B cell (primary cell): ENCODE results near the gene PPP1R9A. TPM values are rescaled to one million over a fixed set of nuclear protein-coding genes. Genes with fewer than 3 reads are reported as not detected.

ENCODE experiments used
- ATAC-seq: fragments of 200-7000 bp; cut with Tn5 transposase; one replicate; pipeline ENCODE4 v1.10.0; 2021; ENCODE audit warnings: low read depth, mild to moderate bottlenecking, moderate number of reproducible peaks, moderate library complexity
- CTCF ChIA-PET: fragments of 350-600 bp; sonication (Branson Sonifier 250); formaldehyde crosslinking; loops from one replicate; lab custom pipeline; 2021; ENCODE audit warnings: antibody characterized with exemption, inconsistent platforms; lab: Charles Lee
- POLR2A ChIA-PET: fragments of 350-600 bp; sonication (Branson Sonifier 250); formaldehyde crosslinking; loops from one replicate; lab custom pipeline; 2021; ENCODE audit warnings: antibody characterized with exemption; lab: Charles Lee
- DNase-seq: peaks from one replicate; pipeline ENCODE4 v3.0.0; 2013
- H2AFZ ChIP-seq: 2 replicates; pipeline ENCODE4 v1.6.1; 2012; ENCODE audit warnings: mild to moderate bottlenecking, low read depth, low read length; ENCODE audit not compliant: insufficient read depth, poor library complexity, severe bottlenecking
- H3K27ac ChIP-seq, 2 donors: 1 replicate in 1 of 2; 2 replicates in 1 of 2; pipeline ENCODE4 v1.5.1; 2012 to 2013; ENCODE audit warnings: low read length in 2 of 2, mild to moderate bottlenecking in 2 of 2, moderate library complexity in 1 of 2
- H3K27me3 ChIP-seq, 4 experiments: fragments of 200-600 bp in 1 of 4; sonication (generic) in 1 of 4; replicated peaks in 1 of 4; 1 replicate in 2 of 4; 2 replicates in 2 of 4; pipeline versions ENCODE4 v1.6.1 to v1.7.0; 2013 to 2016; ENCODE audit warnings: low read length in 3 of 4, mild to moderate bottlenecking in 2 of 4, mixed read lengths in 1 of 4, moderate library complexity in 1 of 4; ENCODE audit not compliant: insufficient read depth in 4 of 4, control insufficient read depth in 3 of 4; ENCODE audit errors: control extremely low read depth in 1 of 4
- H3K36me3 ChIP-seq, 2 experiments: replicated peaks in 1 of 2; 1 replicate in 1 of 2; 2 replicates in 1 of 2; pipeline versions ENCODE4 v1.6.1 to v1.7.1; 2013; ENCODE audit warnings: low read length in 1 of 2; ENCODE audit not compliant: insufficient read depth in 2 of 2, control insufficient read depth in 1 of 2; ENCODE audit errors: control extremely low read depth in 1 of 2, extremely low read depth in 1 of 2
- H3K4me1 ChIP-seq, 2 donors: fragments of 200-600 bp in 1 of 2; sonication (generic) in 1 of 2; 1 replicate in 1 of 2; 2 replicates in 1 of 2; pipeline versions ENCODE4 v1.5.1 to v1.6.1; 2013 to 2017; ENCODE audit warnings: low read length in 2 of 2; ENCODE audit not compliant: control insufficient read depth in 2 of 2, insufficient read depth in 2 of 2
- H3K4me2 ChIP-seq: replicated peaks from 2 replicates; pipeline ENCODE3; 2012; ENCODE audit warnings: mild to moderate bottlenecking, low read depth, low read length; ENCODE audit not compliant: poor library complexity, severe bottlenecking
- H3K4me3 ChIP-seq, 5 experiments: fragments of 200-600 bp in 1 of 5; sonication (generic) in 1 of 5; 1 replicate in 3 of 5; 2 replicates in 2 of 5; pipeline versions ENCODE4 v1.5.1 to v1.7.0; 2011 to 2016; ENCODE audit warnings: low read length in 4 of 5, mild to moderate bottlenecking in 4 of 5, low read depth in 2 of 5, control low read depth in 1 of 5, moderate library complexity in 1 of 5; ENCODE audit not compliant: insufficient read depth in 1 of 5; ENCODE audit errors: control extremely low read depth in 1 of 5, extremely low read depth in 1 of 5
- H3K79me2 ChIP-seq: fragments of 200-600 bp; sonication (generic); one replicate; pipeline ENCODE4 v1.6.0; 2016; ENCODE audit warnings: low read length; ENCODE audit not compliant: control insufficient read depth, insufficient read depth
- H3K9ac ChIP-seq: fragments of 200-600 bp; sonication (generic); 2 replicates; pipeline ENCODE4 v1.6.1; 2017; ENCODE audit warnings: mild to moderate bottlenecking, low read length, moderate library complexity
- H3K9me3 ChIP-seq, 3 donors: one replicate each; pipeline versions ENCODE4 v1.6.1 to v1.7.1; 2013; ENCODE audit warnings: low read length in 2 of 3; ENCODE audit not compliant: control insufficient read depth in 2 of 3, insufficient read depth in 1 of 3; ENCODE audit errors: control extremely low read depth in 1 of 3
- H4K20me1 ChIP-seq: 2 replicates; pipeline ENCODE4 v1.6.0; 2012; ENCODE audit warnings: mild to moderate bottlenecking, low read length; ENCODE audit not compliant: insufficient read depth, control insufficient read depth, poor library complexity, severe bottlenecking
- H3K27ac Mint-ChIP-seq: one replicate; pipeline ENCODE4 v1.8.0; 2021; ENCODE audit warnings: mixed read lengths
- H3K27me3 Mint-ChIP-seq: one replicate; pipeline ENCODE4 v1.8.0; 2021; ENCODE audit warnings: mixed read lengths
- H3K4me1 Mint-ChIP-seq: one replicate; pipeline ENCODE4 v1.8.0; 2021; ENCODE audit warnings: mixed read lengths
- H3K4me3 Mint-ChIP-seq: one replicate; pipeline ENCODE4 v1.8.0; 2021; ENCODE audit warnings: mixed read lengths
- H3K9me3 Mint-ChIP-seq: one replicate; pipeline ENCODE4 v1.8.0; 2022; ENCODE audit warnings: mixed read lengths; ENCODE audit not compliant: insufficient read depth
- CTCF ChIP-seq: fragments of 200-600 bp; IDR thresholded peaks from one replicate; pipeline ENCODE4 v1.8.0; 2022; ENCODE audit warnings: antibody characterized with exemption, mild to moderate bottlenecking
- EZH2 ChIP-seq: IDR thresholded peaks from 2 replicates; pipeline ENCODE4 v1.6.1; 2012; ENCODE audit warnings: borderline replicate concordance, low read depth, mild to moderate bottlenecking, moderate library complexity, low read length; ENCODE audit not compliant: insufficient read depth, poor library complexity, severe bottlenecking
- WGBS: methylation state at CpG from one replicate; pipeline ENCODE4 v1.1.5; 2013; ENCODE audit warnings: missing lambda C conversion rate; ENCODE audit not compliant: insufficient coverage; 5-methylcytosine and 5-hydroxymethylcytosine counted together
- intact Hi-C: fragments of 100-400 bp; cut with micrococcal nuclease; formaldehyde crosslinking; loops from one replicate; pipeline ENCODE4 v1.10.0; 2022
- polyA plus RNA-seq: library from polyadenylated mRNA; depleted of rRNA; stranded (reverse); fragments of >200 nt; gene quantifications from 2 replicates; pipeline ENCODE4 v1.2.3, GENCODE V29; 2012
- total RNA-seq, 2 donors: library from RNA; stranded (reverse); fragments of 120-200 nt in 1 of 2; gene quantifications; 1 replicate in 1 of 2; 2 replicates in 1 of 2; pipeline versions ENCODE4 v1.2.3 to v1.2.4, GENCODE V29; 2013 to 2022

Gene PPP1R9A
- total and polyA plus RNA-seq, 2 donors (not counting 1 experiment from before 2014, with no cell fraction given), result 1.1 to 4.8 TPM

GRCh38 chr7:94922457-94922856 is 15.1 kb downstream of the PPP1R9A start:
- DNase-seq, result no peak
- WGBS, result no CpG with 5 or more reads among the region's 1 CpG
- POLR2A ChIA-PET, result no interaction called here
- no peaks in the 10 kb centered on the region for H3K79me2 ChIP-seq
- H3K9ac ChIP-seq, result no peak overlapping the region
- H3K4me3 ChIP-seq, result no peak overlapping the region
- H3K36me3 ChIP-seq, result no peaks in the 10 kb centered on the region
- no peaks in the 10 kb centered on the region for H3K27me3 ChIP-seq
- no peak overlapping the region for H3K27ac Mint-ChIP-seq
- peaks cover 15% of the 10 kb centered on the region for H3K4me1 Mint-ChIP-seq
- TF ChIP-seq EZH2 (no peak), CTCF (no peak)
- H3K9me3 ChIP-seq, result peaks cover 0 to 2% (median 0%) of the 10 kb centered on the region in 3 donors
- H3K4me2 ChIP-seq, result no peak overlapping the region
- no peak overlapping the region for H3K4me3 Mint-ChIP-seq
- H3K27ac ChIP-seq, result no peak overlapping the region
- no peaks in the 10 kb centered on the region for H3K9me3 Mint-ChIP-seq
- no peak for ATAC-seq
- peaks cover 5 to 17% of the 10 kb centered on the region in 2 donors for H3K4me1 ChIP-seq
- CTCF ChIA-PET, result no interaction called here
- no peak overlapping the region for H2AFZ ChIP-seq
- peaks cover 7% of the 10 kb centered on the region for H3K27me3 Mint-ChIP-seq
- intact Hi-C loops, result no loop called here
- H4K20me1 ChIP-seq, result no peaks in the 10 kb centered on the region

- POLR2A ChIA-PET, result no interaction called here
- H3K27me3 Mint-ChIP-seq, result peaks cover 7% of the 10 kb centered on the region
- H3K4me3 Mint-ChIP-seq, result peak overlapping the region; percentile 7
- H2AFZ ChIP-seq, result no peak overlapping the region
- peak overlapping the region in 1 of 2 donors; percentile 27 for H3K27ac ChIP-seq
- CTCF ChIA-PET, result no interaction called here
- ATAC-seq (peak; percentile 17), DNase-seq (no peak)
- no peaks in the 10 kb centered on the region for H4K20me1 ChIP-seq
- H3K4me1 Mint-ChIP-seq, result peaks cover 17% of the 10 kb centered on the region
- no peaks in the 10 kb centered on the region for H3K36me3 ChIP-seq
- no peaks in the 10 kb centered on the region for H3K9me3 ChIP-seq
- peak overlapping the region; percentile 30 for H3K4me2 ChIP-seq
- no peaks in the 10 kb centered on the region for H3K9me3 Mint-ChIP-seq
- TF ChIP-seq CTCF (no peak), EZH2 (no peak)
- H3K9ac ChIP-seq, result peak overlapping the region; percentile 29
- no peak overlapping the region for H3K27ac Mint-ChIP-seq
- no peak overlapping the region for H3K4me3 ChIP-seq
- H3K4me1 ChIP-seq, result peaks cover 5 to 17% of the 10 kb centered on the region in 2 donors
- H3K27me3 ChIP-seq, result no peaks in the 10 kb centered on the region
- intact Hi-C loops, result no loop called here
- no peaks in the 10 kb centered on the region for H3K79me2 ChIP-seq
Observed at GRCh38 chr7:94923412-94923811, 16.0 kb downstream of the PPP1R9A start.
